HCT116 (cell line): Measurements from ENCODE around the gene SLC66A1.

Experiments
- EZH2phosphoT487 ChIP-seq: fragments of 200-600 bp; IDR thresholded peaks from 2 replicates; pipeline ENCODE4 v1.6.1; 2018; ENCODE audit warnings: antibody characterized with exemption, borderline replicate concordance
- POLR2A ChIP-seq: IDR thresholded peaks from 2 replicates; pipeline ENCODE4 v1.7.0; 2011; ENCODE audit warnings: borderline replicate concordance; ENCODE audit not compliant: insufficient read depth, insufficient read length; ENCODE audit errors: extremely low read depth
- POLR2AphosphoS5 ChIP-seq: IDR thresholded peaks from 2 replicates; pipeline ENCODE4 v1.6.1; 2011; ENCODE audit warnings: mild to moderate bottlenecking, low read depth, low read length, moderate library complexity
- SP1 ChIP-seq: IDR thresholded peaks from 2 replicates; pipeline ENCODE4 v1.6.1; 2012; ENCODE audit warnings: low read depth
- TF ChIP-seq, protein P1 (sequence below), 3 experiments: fragments of 200-600 bp in 1 of 3; sonication (generic) in 1 of 3; IDR thresholded peaks in 2 of 3; conservative IDR thresholded peaks in 1 of 3; 2 replicates each; pipeline ENCODE4 v1.5.1; 2012 to 2017; ENCODE audit warnings: low read depth in 2 of 3, low read length in 2 of 3, antibody characterized with exemption in 1 of 3, borderline replicate concordance in 1 of 3, control low read depth in 1 of 3, mild to moderate bottlenecking in 1 of 3, mixed read lengths in 1 of 3, mixed run types in 1 of 3, moderate library complexity in 1 of 3; ENCODE audit not compliant: insufficient read depth in 1 of 3
- TF ChIP-seq, protein P2 (sequence below): IDR thresholded peaks from 2 replicates; pipeline ENCODE4 v1.6.1; 2012
- TF ChIP-seq, protein P3 (sequence below): IDR thresholded peaks from 2 replicates; pipeline ENCODE4 v1.6.1; 2012; ENCODE audit warnings: low read depth

DNA sequence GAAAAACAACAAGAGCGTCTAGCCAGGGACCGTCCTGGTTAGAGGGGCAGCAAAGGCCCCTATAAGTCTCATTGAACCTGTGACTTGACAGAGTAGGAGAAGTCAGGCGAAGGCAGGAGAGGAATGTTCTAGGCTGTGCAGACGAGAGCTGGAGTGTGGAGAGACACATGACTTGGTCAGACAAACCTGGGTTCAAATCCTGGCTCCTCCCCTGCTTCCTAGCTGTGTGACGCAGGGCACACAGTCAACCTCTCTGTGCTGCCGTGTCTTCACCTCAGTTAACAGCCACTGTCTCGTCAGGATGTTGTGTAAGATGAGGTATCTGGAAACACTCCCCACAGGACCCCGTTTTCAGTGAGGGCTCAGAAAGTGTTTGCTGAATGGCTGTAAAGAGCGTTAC lies 15.6 kb downstream of the SLC66A1 start:
- TF ChIP-seq, protein P1, sequence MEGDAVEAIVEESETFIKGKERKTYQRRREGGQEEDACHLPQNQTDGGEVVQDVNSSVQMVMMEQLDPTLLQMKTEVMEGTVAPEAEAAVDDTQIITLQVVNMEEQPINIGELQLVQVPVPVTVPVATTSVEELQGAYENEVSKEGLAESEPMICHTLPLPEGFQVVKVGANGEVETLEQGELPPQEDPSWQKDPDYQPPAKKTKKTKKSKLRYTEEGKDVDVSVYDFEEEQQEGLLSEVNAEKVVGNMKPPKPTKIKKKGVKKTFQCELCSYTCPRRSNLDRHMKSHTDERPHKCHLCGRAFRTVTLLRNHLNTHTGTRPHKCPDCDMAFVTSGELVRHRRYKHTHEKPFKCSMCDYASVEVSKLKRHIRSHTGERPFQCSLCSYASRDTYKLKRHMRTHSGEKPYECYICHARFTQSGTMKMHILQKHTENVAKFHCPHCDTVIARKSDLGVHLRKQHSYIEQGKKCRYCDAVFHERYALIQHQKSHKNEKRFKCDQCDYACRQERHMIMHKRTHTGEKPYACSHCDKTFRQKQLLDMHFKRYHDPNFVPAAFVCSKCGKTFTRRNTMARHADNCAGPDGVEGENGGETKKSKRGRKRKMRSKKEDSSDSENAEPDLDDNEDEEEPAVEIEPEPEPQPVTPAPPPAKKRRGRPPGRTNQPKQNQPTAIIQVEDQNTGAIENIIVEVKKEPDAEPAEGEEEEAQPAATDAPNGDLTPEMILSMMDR (IDR thresholded peaks at IDR 0.05 in 2 of 3, conservative IDR thresholded peaks at IDR 0.05 in 1 of 3; ENCODE audit: borderline replicate concordance in 1 of 3, insufficient read depth in 1 of 3, low read depth in 2 of 3, low read length in 2 of 3), result no peak
- TF ChIP-seq SP1 (no peak), POLR2AphosphoS5 (no peak), POLR2A (no peak), EZH2phosphoT487 (no peak)
- TF ChIP-seq, protein P2, sequence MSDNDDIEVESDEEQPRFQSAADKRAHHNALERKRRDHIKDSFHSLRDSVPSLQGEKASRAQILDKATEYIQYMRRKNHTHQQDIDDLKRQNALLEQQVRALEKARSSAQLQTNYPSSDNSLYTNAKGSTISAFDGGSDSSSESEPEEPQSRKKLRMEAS, result no peak
- TF ChIP-seq, protein P3, sequence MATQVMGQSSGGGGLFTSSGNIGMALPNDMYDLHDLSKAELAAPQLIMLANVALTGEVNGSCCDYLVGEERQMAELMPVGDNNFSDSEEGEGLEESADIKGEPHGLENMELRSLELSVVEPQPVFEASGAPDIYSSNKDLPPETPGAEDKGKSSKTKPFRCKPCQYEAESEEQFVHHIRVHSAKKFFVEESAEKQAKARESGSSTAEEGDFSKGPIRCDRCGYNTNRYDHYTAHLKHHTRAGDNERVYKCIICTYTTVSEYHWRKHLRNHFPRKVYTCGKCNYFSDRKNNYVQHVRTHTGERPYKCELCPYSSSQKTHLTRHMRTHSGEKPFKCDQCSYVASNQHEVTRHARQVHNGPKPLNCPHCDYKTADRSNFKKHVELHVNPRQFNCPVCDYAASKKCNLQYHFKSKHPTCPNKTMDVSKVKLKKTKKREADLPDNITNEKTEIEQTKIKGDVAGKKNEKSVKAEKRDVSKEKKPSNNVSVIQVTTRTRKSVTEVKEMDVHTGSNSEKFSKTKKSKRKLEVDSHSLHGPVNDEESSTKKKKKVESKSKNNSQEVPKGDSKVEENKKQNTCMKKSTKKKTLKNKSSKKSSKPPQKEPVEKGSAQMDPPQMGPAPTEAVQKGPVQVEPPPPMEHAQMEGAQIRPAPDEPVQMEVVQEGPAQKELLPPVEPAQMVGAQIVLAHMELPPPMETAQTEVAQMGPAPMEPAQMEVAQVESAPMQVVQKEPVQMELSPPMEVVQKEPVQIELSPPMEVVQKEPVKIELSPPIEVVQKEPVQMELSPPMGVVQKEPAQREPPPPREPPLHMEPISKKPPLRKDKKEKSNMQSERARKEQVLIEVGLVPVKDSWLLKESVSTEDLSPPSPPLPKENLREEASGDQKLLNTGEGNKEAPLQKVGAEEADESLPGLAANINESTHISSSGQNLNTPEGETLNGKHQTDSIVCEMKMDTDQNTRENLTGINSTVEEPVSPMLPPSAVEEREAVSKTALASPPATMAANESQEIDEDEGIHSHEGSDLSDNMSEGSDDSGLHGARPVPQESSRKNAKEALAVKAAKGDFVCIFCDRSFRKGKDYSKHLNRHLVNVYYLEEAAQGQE, result no peak
